Measurements from ENCODE around the gene ATP8B4. TPM values are rescaled to one million over a fixed set of nuclear protein-coding genes. Genes with fewer than 3 reads are reported as not detected.
A peak's percentile ranks its signal among the peaks of the same experiment; 100 is the strongest.

The ATP8B4 gene
- total and polyA plus RNA-seq, 2 experiments from 2014 or later, result 0.89 to 1.5 TPM

- WGBS, 2 experiments (ENCODE audit: low coverage in 1 of 2, low lambda C conversion rate in 2 of 2, missing lambda C conversion rate in 2 of 2), result 77 to 84% methylated on average over 3 of the region's 3 CpGs
- Histone ChIP-seq H3K36me3 (ENCODE audit: low read depth) (no peaks in the 10 kb centered on the region), H3K79me2 (ENCODE audit: insufficient read depth) (no peaks in the 10 kb centered on the region), H3K9me2 (ENCODE audit: insufficient read depth) (no peaks in the 10 kb centered on the region; the same call in 1 of the 2 replicates), H3K9me3 (ENCODE audit: low read depth) (no peaks in the 10 kb centered on the region), H3K4me3 (no peak overlapping the region), H3K4me1 (ENCODE audit: insufficient read depth) (peaks cover 13% of the 10 kb centered on the region), H3K9ac (no peak overlapping the region), H3K4me2 (ENCODE audit: unreplicated experiment) (no peak overlapping the region), H2AFZ (no peak overlapping the region), H3F3A (ENCODE audit: insufficient read depth) (peaks cover 12% of the 10 kb centered on the region), H3K27me3 (replicated peaks; ENCODE audit: insufficient read depth) (no peaks in the 10 kb centered on the region), H4K20me1 (ENCODE audit: insufficient read depth) (no peaks in the 10 kb centered on the region), H3K27ac (no peak overlapping the region)
- in situ Hi-C loops (cut with MboI), result no loop called here
- TF ChIP-seq EZH2phosphoT487 (IDR thresholded peaks at IDR 0.05; ENCODE audit: insufficient read depth, low read depth) (no peak), EZH2 (IDR thresholded peaks at IDR 0.05; ENCODE audit: insufficient read depth, poor library complexity, severe bottlenecking) (no peak)
- no peak for DNase-seq
These were observed 192.3 kb downstream of the ATP8B4 start for GRCh38 chr15:49926740-49927139.

- in situ Hi-C loops (cut with MboI), result no loop called here
- no peak for TF ChIP-seq EZH2phosphoT487 (IDR thresholded peaks at IDR 0.05; ENCODE audit: insufficient read depth, low read depth)
- TF ChIP-seq EZH2 (IDR thresholded peaks at IDR 0.05; ENCODE audit: insufficient read depth, poor library complexity, severe bottlenecking), result no peak
- 17 to 19% methylated on average over 2 of the region's 2 CpGs for WGBS, 2 experiments (ENCODE audit: low coverage in 1 of 2, low lambda C conversion rate in 2 of 2, missing lambda C conversion rate in 2 of 2)
These were observed 195.4 kb downstream of the ATP8B4 start for GRCh38 chr15:49923671-49924070.

GRCh38 chr15:49919034-49919433, 200.0 kb downstream of the ATP8B4 start:
- H2AFZ ChIP-seq, result no peak overlapping the region
- H3K9ac ChIP-seq, result no peak overlapping the region
- no peaks in the 10 kb centered on the region; the same call in 1 of the 2 replicates for H3K9me2 ChIP-seq (ENCODE audit: insufficient read depth)
- no peak overlapping the region for H3K27ac ChIP-seq
- no peaks in the 10 kb centered on the region for H3K27me3 ChIP-seq (replicated peaks; ENCODE audit: insufficient read depth)
- no peaks in the 10 kb centered on the region for H3K9me3 ChIP-seq (ENCODE audit: low read depth)
- H3K4me1 ChIP-seq (ENCODE audit: insufficient read depth), result no peaks in the 10 kb centered on the region
- no peak for DNase-seq
- no peaks in the 10 kb centered on the region for H3K79me2 ChIP-seq (ENCODE audit: insufficient read depth)
- no peaks in the 10 kb centered on the region for H3K36me3 ChIP-seq (ENCODE audit: low read depth)
- in situ Hi-C loops (cut with MboI), result no loop called here
- H3K4me2 ChIP-seq (ENCODE audit: unreplicated experiment), result no peak overlapping the region
- no peak for TF ChIP-seq EZH2phosphoT487 (IDR thresholded peaks at IDR 0.05; ENCODE audit: insufficient read depth, low read depth)
- no peak for TF ChIP-seq EZH2 (IDR thresholded peaks at IDR 0.05; ENCODE audit: insufficient read depth, poor library complexity, severe bottlenecking)
- WGBS, 2 experiments (ENCODE audit: low coverage in 1 of 2, low lambda C conversion rate in 2 of 2, missing lambda C conversion rate in 2 of 2), result 96 to 98% methylated on average over 2 of the region's 2 CpGs
- no peaks in the 10 kb centered on the region for H4K20me1 ChIP-seq (ENCODE audit: insufficient read depth)
- no peaks in the 10 kb centered on the region for H3F3A ChIP-seq (ENCODE audit: insufficient read depth)
- H3K4me3 ChIP-seq, result no peak overlapping the region

More at GRCh38 chr15:49923671-49924070, 195.4 kb downstream of the ATP8B4 start:
- no peak overlapping the region for H3K9ac ChIP-seq
- no peak overlapping the region for H3K4me2 ChIP-seq (ENCODE audit: unreplicated experiment)
- peaks cover 13% of the 10 kb centered on the region for H3K4me1 ChIP-seq (ENCODE audit: insufficient read depth)
- H3K27me3 ChIP-seq (replicated peaks; ENCODE audit: insufficient read depth), result no peaks in the 10 kb centered on the region
- no peaks in the 10 kb centered on the region for H3K9me3 ChIP-seq (ENCODE audit: low read depth)
- H3K9me2 ChIP-seq (ENCODE audit: insufficient read depth), result no peaks in the 10 kb centered on the region; the same call in 1 of the 2 replicates
- H4K20me1 ChIP-seq (ENCODE audit: insufficient read depth), result no peaks in the 10 kb centered on the region
- no peak for DNase-seq
- no peak overlapping the region for H3K27ac ChIP-seq
- H2AFZ ChIP-seq, result no peak overlapping the region
- H3F3A ChIP-seq (ENCODE audit: insufficient read depth), result peaks cover 12% of the 10 kb centered on the region
- H3K36me3 ChIP-seq (ENCODE audit: low read depth), result no peaks in the 10 kb centered on the region
- H3K4me3 ChIP-seq, result no peak overlapping the region
- H3K79me2 ChIP-seq (ENCODE audit: insufficient read depth), result no peaks in the 10 kb centered on the region

- no peak overlapping the region for H3K27ac ChIP-seq
- H3K4me3 ChIP-seq, result no peak overlapping the region
- no peaks in the 10 kb centered on the region for H3K36me3 ChIP-seq (ENCODE audit: low read depth)
- no peaks in the 10 kb centered on the region for H4K20me1 ChIP-seq (ENCODE audit: insufficient read depth)
- DNase-seq, result peak; percentile 12
- WGBS, 2 experiments (ENCODE audit: low coverage in 1 of 2, low lambda C conversion rate in 2 of 2, missing lambda C conversion rate in 2 of 2), result 7 to 11% methylated on average over 1 of the region's 1 CpG
- no peak overlapping the region for H3K4me2 ChIP-seq (ENCODE audit: unreplicated experiment)
- H3K9ac ChIP-seq, result no peak overlapping the region
- H3K4me1 ChIP-seq (ENCODE audit: insufficient read depth), result no peaks in the 10 kb centered on the region
- no peak overlapping the region for H2AFZ ChIP-seq
- no peaks in the 10 kb centered on the region for H3K27me3 ChIP-seq (replicated peaks; ENCODE audit: insufficient read depth)
- TF ChIP-seq EZH2 (IDR thresholded peaks at IDR 0.05; ENCODE audit: insufficient read depth, poor library complexity, severe bottlenecking), result no peak
- TF ChIP-seq EZH2phosphoT487 (IDR thresholded peaks at IDR 0.05; ENCODE audit: insufficient read depth, low read depth), result no peak
- no peaks in the 10 kb centered on the region; the same call in 1 of the 2 replicates for H3K9me2 ChIP-seq (ENCODE audit: insufficient read depth)
- H3K79me2 ChIP-seq (ENCODE audit: insufficient read depth), result no peaks in the 10 kb centered on the region
- no peaks in the 10 kb centered on the region for H3F3A ChIP-seq (ENCODE audit: insufficient read depth)
- H3K9me3 ChIP-seq (ENCODE audit: low read depth), result no peaks in the 10 kb centered on the region
- in situ Hi-C loops (cut with MboI), result no loop called here
These were observed 200.9 kb downstream of the ATP8B4 start for GRCh38 chr15:49918121-49918520.

DNA sequence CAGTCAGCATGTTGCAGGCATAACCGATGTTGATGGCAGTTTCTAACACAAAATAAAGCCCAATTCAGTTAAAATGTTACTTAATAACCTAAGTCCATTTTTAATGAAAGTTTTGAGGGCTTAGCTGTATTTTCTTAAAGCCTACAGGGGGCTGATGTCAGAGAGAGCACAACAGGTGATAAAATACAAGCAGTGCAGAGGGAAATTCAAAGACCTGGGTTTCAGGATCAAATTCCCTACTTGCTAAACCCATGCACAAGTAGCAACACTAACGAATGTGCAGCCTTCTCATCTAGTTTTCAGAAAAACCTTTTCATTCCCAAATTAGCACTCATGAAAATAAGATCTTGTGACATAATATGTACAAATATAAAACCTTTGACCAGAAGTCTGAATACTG, 202.0 kb downstream of the ATP8B4 start:
- 90 to 93% methylated on average over 2 of the region's 2 CpGs for WGBS, 2 experiments (ENCODE audit: low coverage in 1 of 2, low lambda C conversion rate in 2 of 2, missing lambda C conversion rate in 2 of 2)
- H2AFZ ChIP-seq, result no peak overlapping the region
- H3K4me1 ChIP-seq (ENCODE audit: insufficient read depth), result no peaks in the 10 kb centered on the region

More for the DNA sequence above, 202.0 kb downstream of the ATP8B4 start:
- H3K4me2 ChIP-seq (ENCODE audit: unreplicated experiment), result no peak overlapping the region
- DNase-seq, result no peak
- H3K9ac ChIP-seq, result no peak overlapping the region
- H3K4me3 ChIP-seq, result no peak overlapping the region
- in situ Hi-C loops (cut with MboI), result no loop called here
- H3K36me3 ChIP-seq (ENCODE audit: low read depth), result no peaks in the 10 kb centered on the region
- H3K79me2 ChIP-seq (ENCODE audit: insufficient read depth), result no peaks in the 10 kb centered on the region
- no peaks in the 10 kb centered on the region for H4K20me1 ChIP-seq (ENCODE audit: insufficient read depth)
- H3K27me3 ChIP-seq (replicated peaks; ENCODE audit: insufficient read depth), result no peaks in the 10 kb centered on the region
- no peak for TF ChIP-seq EZH2 (IDR thresholded peaks at IDR 0.05; ENCODE audit: insufficient read depth, poor library complexity, severe bottlenecking)
- TF ChIP-seq EZH2phosphoT487 (IDR thresholded peaks at IDR 0.05; ENCODE audit: insufficient read depth, low read depth), result no peak
- no peaks in the 10 kb centered on the region; the same call in 1 of the 2 replicates for H3K9me2 ChIP-seq (ENCODE audit: insufficient read depth)
- H3K27ac ChIP-seq, result no peak overlapping the region
- H3F3A ChIP-seq (ENCODE audit: insufficient read depth), result no peaks in the 10 kb centered on the region
- H3K9me3 ChIP-seq (ENCODE audit: low read depth), result no peaks in the 10 kb centered on the region

Measured in GM23248 (cell line).